PFSK-1 (cell line): Measurements from ENCODE around the gene SLC4A2.

Experiments used
- FOXP2 ChIP-seq: optimal IDR thresholded peaks from 2 replicates; pipeline ENCODE3; 2011; ENCODE audit warnings: borderline replicate concordance, control low read depth, inconsistent platforms; ENCODE audit not compliant: insufficient read depth; ENCODE audit errors: extremely low read length, extremely low read depth
- POLR2AphosphoS5 ChIP-seq: IDR thresholded peaks from 2 replicates; pipeline ENCODE4 v1.6.1; 2012; ENCODE audit warnings: low read depth, mild to moderate bottlenecking, control low read depth, low read length, moderate library complexity
- REST ChIP-seq, 2 experiments: IDR thresholded peaks; 2 replicates each; pipeline versions ENCODE4 v1.6.1 to v1.8.0; 2011 to 2012; ENCODE audit warnings: low read depth in 2 of 2, low read length in 2 of 2, control low read depth in 1 of 2, inconsistent platforms in 1 of 2, mild to moderate bottlenecking in 1 of 2, moderate library complexity in 1 of 2; ENCODE audit not compliant: insufficient read depth in 1 of 2
- SIN3A ChIP-seq: IDR thresholded peaks from 2 replicates; pipeline ENCODE4 v1.6.1; 2012; ENCODE audit warnings: mild to moderate bottlenecking, low read length, moderate library complexity, borderline replicate concordance; ENCODE audit not compliant: insufficient read depth
- TAF1 ChIP-seq: IDR thresholded peaks from 2 replicates; pipeline ENCODE4 v1.6.1; 2012; ENCODE audit warnings: low read length, control low read depth, borderline replicate concordance; ENCODE audit not compliant: insufficient read depth

GRCh38 chr7:151039850-151040548 lies 19.4 kb upstream of the SLC4A2 start:
- TF ChIP-seq POLR2AphosphoS5 (no peak), SIN3A (no peak), TAF1 (no peak), REST (IDR thresholded peaks at IDR 0.05; ENCODE audit: insufficient read depth in 1 of 2, low read depth in 2 of 2, low read length in 2 of 2) (no peak), FOXP2 (no peak)
